GM21723 (cell line): ENCODE results near the gene PITPNC1.
"Not testable (repeated sequence)": the region's sequence is repeated elsewhere in the genome, so short reads cannot be mapped to it uniquely, and the experiment has no call there.

Source experiments
- ATAC-seq: cut with Tn5 transposase; IDR thresholded peaks from one replicate; pipeline ENCODE4 v1.9.1; 2021; ENCODE audit warnings: mild to moderate bottlenecking, moderate library complexity; ENCODE audit not compliant: unreplicated experiment

Gene PITPNC1

GRCh38 chr17:67666028-67666427 is 288.9 kb downstream of the PITPNC1 start:
- ATAC-seq = no peak

GRCh38 chr17:67666710-67667109 is 289.6 kb downstream of the PITPNC1 start:
- no peak for ATAC-seq

- no peak for ATAC-seq
Observed at GRCh38 chr17:67671493-67671892, 294.4 kb downstream of the PITPNC1 start.

- ATAC-seq = no peak
Observed at GRCh38 chr17:67672592-67673335, 295.7 kb downstream of the PITPNC1 start.

- no peak for ATAC-seq
Observed at GRCh38 chr17:67675481-67675880, 298.4 kb downstream of the PITPNC1 start.

GRCh38 chr17:67676305-67676704 is 299.2 kb downstream of the PITPNC1 start:
- no peak for ATAC-seq

- ATAC-seq = no peak
Observed at GRCh38 chr17:67678414-67678813, 301.3 kb downstream of the PITPNC1 start.

- no peak for ATAC-seq
Observed at GRCh38 chr17:67679225-67679624, 302.1 kb downstream of the PITPNC1 start.

GRCh38 chr17:67679721-67680120 is 302.6 kb downstream of the PITPNC1 start:
- no peak for ATAC-seq

- ATAC-seq = no peak
Observed at GRCh38 chr17:67680445-67681224, 303.6 kb downstream of the PITPNC1 start.

- no peak for ATAC-seq
Observed at GRCh38 chr17:67682196-67682595, 305.1 kb downstream of the PITPNC1 start.

- ATAC-seq = no peak
Observed at GRCh38 chr17:67685351-67685750, 308.3 kb downstream of the PITPNC1 start.

- ATAC-seq = no peak
Observed at GRCh38 chr17:67686241-67686640, 309.2 kb downstream of the PITPNC1 start.

GRCh38 chr17:67687511-67687910 is 310.4 kb downstream of the PITPNC1 start:
- no peak for ATAC-seq

- ATAC-seq = no peak
Observed at GRCh38 chr17:67689534-67690177, 312.6 kb downstream of the PITPNC1 start.

GRCh38 chr17:67693811-67694210 is 316.7 kb downstream of the PITPNC1 start:
- ATAC-seq = no peak

- no peak for ATAC-seq
Observed at GRCh38 chr17:67696347-67696746, 319.3 kb downstream of the PITPNC1 start.

- ATAC-seq = no peak
Observed at GRCh38 chr17:67696853-67697498, 319.9 kb downstream of the PITPNC1 start.

- ATAC-seq = no peak
Observed at GRCh38 chr17:67700037-67700724, 323.1 kb downstream of the PITPNC1 start.

- no peak for ATAC-seq
Observed at GRCh38 chr17:67700725-67701119, 323.6 kb downstream of the PITPNC1 start.

- not testable (repeated sequence) for ATAC-seq
Observed at GRCh38 chr17:67702861-67703260, 325.8 kb downstream of the PITPNC1 start.
